Measurements from ENCODE around the gene TFB2M.
"Not testable (repeated sequence)": the region's sequence is repeated elsewhere in the genome, so short reads cannot be mapped to it uniquely, and the experiment has no call there.

TFB2M gene

GRCh38 chr1:246608616-246609376 lies 42.7 kb upstream of the TFB2M start:
- Histone ChIP-seq H3K4me3 (ENCODE audit: low read length, poor library complexity, severe bottlenecking) (no peak overlapping the region), H3K79me2 (ENCODE audit: insufficient read depth, low read length) (peaks cover 33% of the 10 kb centered on the region)

GRCh38 chr1:246607462-246607861 lies 41.4 kb upstream of the TFB2M start:
- H3K9ac ChIP-seq (ENCODE audit: low read depth, low read length, poor library complexity, severe bottlenecking): no peak overlapping the region
- H3K4me2 ChIP-seq (ENCODE audit: low read depth, low read length, poor library complexity, severe bottlenecking): no peak overlapping the region
- no peaks in the 10 kb centered on the region for H3K36me3 ChIP-seq (ENCODE audit: insufficient read depth, low read length)
- H3K9me3 ChIP-seq (ENCODE audit: insufficient read depth, low read depth, low read length): no peaks in the 10 kb centered on the region
- H4K20me1 ChIP-seq (ENCODE audit: insufficient read depth, low read length, poor library complexity, severe bottlenecking): peaks cover 14% of the 10 kb centered on the region
- no peak for TF ChIP-seq EZH2phosphoT487 (IDR thresholded peaks at IDR 0.05; ENCODE audit: borderline replicate concordance)
- no peak for TF ChIP-seq CTCF (conservative IDR thresholded peaks at IDR 0.05; ENCODE audit: low read length)
- H3K4me1 ChIP-seq (ENCODE audit: insufficient read depth, low read length, poor library complexity, severe bottlenecking): peaks cover 15% of the 10 kb centered on the region
- no peak overlapping the region for H3K4me3 ChIP-seq (ENCODE audit: low read length, poor library complexity, severe bottlenecking)
- no peaks in the 10 kb centered on the region for H3K27me3 ChIP-seq (ENCODE audit: insufficient read depth, low read length, poor library complexity, severe bottlenecking)
- no peaks in the 10 kb centered on the region for H3F3A ChIP-seq (ENCODE audit: low read depth)
- H3K79me2 ChIP-seq (ENCODE audit: insufficient read depth, low read length): peaks cover 41% of the 10 kb centered on the region
- H2AFZ ChIP-seq (ENCODE audit: low read length): no peak overlapping the region
- no peaks in the 10 kb centered on the region for H3K9me2 ChIP-seq (replicated peaks; ENCODE audit: low read depth, low read length)

More at GRCh38 chr1:246608616-246609376, 42.7 kb upstream of the TFB2M start:
- Histone ChIP-seq H3K4me2 (ENCODE audit: low read depth, low read length, poor library complexity, severe bottlenecking) (no peak overlapping the region), H2AFZ (ENCODE audit: low read length) (no peak overlapping the region), H3K9me3 (ENCODE audit: insufficient read depth, low read depth, low read length) (no peaks in the 10 kb centered on the region), H3K9me2 (replicated peaks; ENCODE audit: low read depth, low read length) (no peaks in the 10 kb centered on the region), H3K27me3 (ENCODE audit: insufficient read depth, low read length, poor library complexity, severe bottlenecking) (no peaks in the 10 kb centered on the region), H4K20me1 (ENCODE audit: insufficient read depth, low read length, poor library complexity, severe bottlenecking) (peaks cover 10% of the 10 kb centered on the region), H3F3A (ENCODE audit: low read depth) (no peaks in the 10 kb centered on the region), H3K9ac (ENCODE audit: low read depth, low read length, poor library complexity, severe bottlenecking) (no peak overlapping the region), H3K36me3 (ENCODE audit: insufficient read depth, low read length) (no peaks in the 10 kb centered on the region), H3K4me1 (ENCODE audit: insufficient read depth, low read length, poor library complexity, severe bottlenecking) (peaks cover 10% of the 10 kb centered on the region)
- TF ChIP-seq CTCF (conservative IDR thresholded peaks at IDR 0.05; ENCODE audit: low read length): no peak
- TF ChIP-seq EZH2phosphoT487 (IDR thresholded peaks at IDR 0.05; ENCODE audit: borderline replicate concordance): no peak

GRCh38 chr1:246605231-246605630 lies 39.2 kb upstream of the TFB2M start:
- not testable (repeated sequence) for H2AFZ ChIP-seq (ENCODE audit: low read length); H3F3A ChIP-seq (ENCODE audit: low read depth); H3K9ac ChIP-seq (ENCODE audit: low read depth, low read length, poor library complexity, severe bottlenecking); H3K27me3 ChIP-seq (ENCODE audit: insufficient read depth, low read length, poor library complexity, severe bottlenecking); H3K4me2 ChIP-seq (ENCODE audit: low read depth, low read length, poor library complexity, severe bottlenecking); H3K9me2 ChIP-seq (replicated peaks; ENCODE audit: low read depth, low read length); H3K36me3 ChIP-seq (ENCODE audit: insufficient read depth, low read length); H3K4me3 ChIP-seq (ENCODE audit: low read length, poor library complexity, severe bottlenecking); H3K9me3 ChIP-seq (ENCODE audit: insufficient read depth, low read depth, low read length)
- H3K79me2 ChIP-seq (ENCODE audit: insufficient read depth, low read length): peaks cover 43% of the 10 kb centered on the region
- H3K4me1 ChIP-seq (ENCODE audit: insufficient read depth, low read length, poor library complexity, severe bottlenecking): peaks cover 22% of the 10 kb centered on the region
- H4K20me1 ChIP-seq (ENCODE audit: insufficient read depth, low read length, poor library complexity, severe bottlenecking): peaks cover 21% of the 10 kb centered on the region

- H3K9me3 ChIP-seq (ENCODE audit: insufficient read depth, low read depth, low read length): no peaks in the 10 kb centered on the region
- no peak overlapping the region for H2AFZ ChIP-seq (ENCODE audit: low read length)
- H3K4me3 ChIP-seq (ENCODE audit: low read length, poor library complexity, severe bottlenecking): no peak overlapping the region
- peaks cover 12% of the 10 kb centered on the region for H3K4me1 ChIP-seq (ENCODE audit: insufficient read depth, low read length, poor library complexity, severe bottlenecking)
- peaks cover 11% of the 10 kb centered on the region; the same call in 1 of the 2 replicates for H3K36me3 ChIP-seq (ENCODE audit: insufficient read depth, low read length)
- no peaks in the 10 kb centered on the region for H3K9me2 ChIP-seq (replicated peaks; ENCODE audit: low read depth, low read length)
- no peak overlapping the region for H3K4me2 ChIP-seq (ENCODE audit: low read depth, low read length, poor library complexity, severe bottlenecking)
- no peak overlapping the region for H3K9ac ChIP-seq (ENCODE audit: low read depth, low read length, poor library complexity, severe bottlenecking)
- no peaks in the 10 kb centered on the region for H3K27me3 ChIP-seq (ENCODE audit: insufficient read depth, low read length, poor library complexity, severe bottlenecking)
- TF ChIP-seq CTCF (conservative IDR thresholded peaks at IDR 0.05; ENCODE audit: low read length) (no peak), EZH2phosphoT487 (IDR thresholded peaks at IDR 0.05; ENCODE audit: borderline replicate concordance) (no peak)
- no peaks in the 10 kb centered on the region for H3F3A ChIP-seq (ENCODE audit: low read depth)
- peaks cover 28% of the 10 kb centered on the region for H4K20me1 ChIP-seq (ENCODE audit: insufficient read depth, low read length, poor library complexity, severe bottlenecking)
- H3K79me2 ChIP-seq (ENCODE audit: insufficient read depth, low read length): peaks cover 60% of the 10 kb centered on the region
These were observed 36.1 kb upstream of the TFB2M start for GRCh38 chr1:246602194-246602593.
